IgD-negative memory B cell (primary cell): Measurements from ENCODE around the gene IRX4. TPM values are rescaled to one million over a fixed set of nuclear protein-coding genes. Genes with fewer than 3 reads are reported as not detected.
A peak's percentile ranks its signal among the peaks of the same experiment; 100 is the strongest.

Experiments
- H3K27ac Mint-ChIP-seq, 3 donors: one replicate each; pipeline ENCODE4 v1.8.0; 2020 to 2022; ENCODE audit warnings: mild to moderate bottlenecking in 3 of 3, mixed read lengths in 3 of 3, moderate library complexity in 1 of 3
- H3K27me3 Mint-ChIP-seq: one replicate; pipeline ENCODE4 v1.8.0; 2021; ENCODE audit warnings: mixed read lengths
- H3K36me3 Mint-ChIP-seq: one replicate; pipeline ENCODE4 v1.8.0; 2020; ENCODE audit warnings: mild to moderate bottlenecking, mixed read lengths
- H3K4me1 Mint-ChIP-seq, 3 donors: one replicate each; pipeline ENCODE4 v1.8.0; 2020 to 2022; ENCODE audit warnings: mixed read lengths in 3 of 3, mild to moderate bottlenecking in 1 of 3
- H3K4me3 Mint-ChIP-seq, 4 donors: one replicate each; pipeline ENCODE4 v1.8.0; 2020 to 2022; ENCODE audit warnings: mild to moderate bottlenecking in 4 of 4, mixed read lengths in 4 of 4, moderate library complexity in 3 of 4
- H3K9me3 Mint-ChIP-seq, 3 donors: one replicate each; pipeline ENCODE4 v1.8.0; 2020 to 2021; ENCODE audit warnings: mixed read lengths in 3 of 3, mild to moderate bottlenecking in 1 of 3
- polyA plus RNA-seq: library from polyadenylated mRNA; unstranded; fragments of 300-500 nt; fragmentation: Illumina TruSeq; gene quantifications from one replicate; pipeline ENCODE4 v1.2.3, GENCODE V29; 2021

Gene IRX4
- not detected for polyA plus RNA-seq

DNA sequence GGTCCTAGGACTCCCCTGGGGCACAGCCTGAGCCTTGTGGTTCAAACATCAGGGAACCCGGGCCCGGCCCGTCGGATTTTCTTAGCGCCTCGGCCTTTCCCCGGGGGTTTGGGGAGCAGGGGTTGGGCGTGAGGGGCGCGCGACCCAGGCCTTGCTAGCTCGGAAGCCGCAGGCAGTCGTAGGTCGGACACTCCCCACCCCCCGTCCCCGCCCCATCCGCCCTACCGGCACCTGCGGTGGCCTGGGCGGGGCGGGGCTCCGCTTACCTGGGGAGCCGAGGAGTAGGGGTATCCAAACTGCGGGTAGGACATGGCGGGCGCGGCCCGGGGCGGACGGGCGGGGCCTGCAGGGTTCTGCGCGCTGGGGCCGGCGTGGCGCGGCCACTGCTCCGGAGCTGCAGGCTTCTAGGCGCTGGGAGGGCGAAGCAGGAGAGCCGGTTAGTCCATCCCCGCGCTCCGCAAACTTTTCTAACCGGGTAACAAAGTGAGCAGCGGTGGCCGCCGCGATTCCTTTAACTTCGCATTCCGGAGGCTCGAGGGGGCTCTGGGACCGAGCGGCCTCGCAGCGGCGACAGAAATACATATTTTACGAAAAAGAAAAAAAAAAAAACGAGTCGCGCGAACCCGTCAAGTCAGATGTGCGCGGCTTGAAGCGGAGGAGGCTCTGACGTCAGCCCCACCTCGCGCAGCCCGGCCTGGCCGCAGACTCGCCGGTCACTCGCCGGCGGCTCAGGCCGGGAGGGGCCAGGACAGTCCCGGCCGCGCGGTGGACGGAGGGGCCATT, at the start of gene IRX4:
Gene IRX4 (minus strand): TSS at position 589 of the 783 bp plus-strand sequence. CDS start 278 bp downstream, at position 311.
- peaks cover 0 to 7% (median 0%) of the 10 kb centered on the region in 3 donors for H3K9me3 Mint-ChIP-seq
- H3K4me3 Mint-ChIP-seq: peak within 1 kb of the TSS in 1 of 4 donors; percentile 27
- H3K36me3 Mint-ChIP-seq: no peaks in the 10 kb centered on the region
- H3K27ac Mint-ChIP-seq: peak within 1 kb of the TSS in 1 of 3 donors; percentile 31
- peaks cover 38% of the 10 kb centered on the region for H3K27me3 Mint-ChIP-seq
- H3K4me1 Mint-ChIP-seq: peaks cover 5% of the 10 kb centered on the region in 3 donors

DNA sequence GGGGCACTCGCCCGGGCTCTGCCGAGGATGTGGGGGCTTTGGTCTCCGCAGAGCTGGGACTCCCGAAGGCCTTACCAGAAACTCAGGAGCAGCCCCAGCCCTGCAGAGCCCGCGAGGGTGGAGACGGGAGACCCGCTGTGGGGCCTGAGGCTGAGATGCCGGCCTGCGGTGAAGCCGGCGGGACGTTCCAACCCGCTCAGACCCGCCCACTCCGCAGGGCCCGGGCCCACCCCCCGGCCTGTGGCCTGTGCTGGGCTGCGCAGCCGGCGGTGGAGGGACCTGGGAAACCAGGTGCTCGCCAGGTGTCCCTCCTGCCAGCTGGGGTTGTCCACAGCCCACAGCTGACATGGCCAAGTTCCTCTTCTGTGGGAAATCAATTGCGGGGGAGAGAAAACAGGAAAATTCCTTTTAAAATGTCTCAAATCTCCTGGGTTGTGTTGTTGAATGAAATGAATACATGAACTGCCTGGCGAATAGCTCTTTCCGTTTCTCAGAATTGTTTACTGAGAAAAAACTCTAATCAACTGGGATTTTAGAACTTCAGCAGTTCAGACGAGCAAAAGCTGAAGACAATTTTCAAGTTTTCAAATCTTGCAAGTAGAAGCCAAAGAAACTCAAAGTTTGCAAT, 49.0 kb upstream of the IRX4 start:
- Mint-ChIP-seq H3K36me3 (no peaks in the 10 kb centered on the region), H3K4me3 (no peak overlapping the region), H3K27ac (no peak overlapping the region), H3K9me3 (peaks cover 0 to 1% (median 0%) of the 10 kb centered on the region in 3 donors), H3K27me3 (peaks cover 17% of the 10 kb centered on the region), H3K4me1 (no peaks in the 10 kb centered on the region)

DNA sequence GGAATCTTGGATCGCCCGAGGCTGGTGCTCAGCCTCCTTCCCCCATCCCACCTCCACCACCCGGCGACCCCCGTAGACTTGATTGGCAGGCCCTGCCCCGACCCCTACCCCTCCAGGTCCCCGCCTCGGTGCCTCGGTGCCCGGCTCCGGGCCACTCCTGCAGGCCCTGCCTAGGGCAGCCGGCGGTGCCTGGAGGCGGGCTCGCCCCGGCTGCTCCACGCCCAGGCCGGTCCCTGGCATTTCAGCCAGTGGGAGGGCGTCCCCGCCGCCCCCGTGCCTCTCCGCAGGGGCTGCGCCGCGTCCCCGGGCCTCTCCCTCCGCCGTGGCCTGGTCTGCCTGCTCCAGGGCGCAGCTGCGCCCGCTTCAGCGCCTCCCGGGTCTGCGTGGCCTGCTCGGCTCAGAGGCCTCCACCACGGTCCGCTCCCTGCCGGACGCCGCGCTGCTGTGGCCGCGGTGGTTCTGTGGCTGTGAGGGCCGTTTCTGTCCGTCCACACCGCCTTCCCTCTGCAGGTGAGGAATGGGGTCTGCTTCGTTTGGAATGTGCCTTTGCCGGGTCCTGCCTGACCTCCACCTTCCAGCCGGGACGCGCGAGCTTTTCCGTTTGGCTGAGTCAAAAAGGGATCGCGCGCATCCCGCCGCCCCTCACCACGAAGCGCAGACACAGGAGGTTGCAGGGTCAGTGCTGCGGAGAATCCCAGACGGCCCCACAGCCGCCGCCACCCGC, 48.3 kb upstream of the IRX4 start:
- Mint-ChIP-seq H3K27me3 (peaks cover 13% of the 10 kb centered on the region), H3K27ac (no peak overlapping the region), H3K4me1 (no peaks in the 10 kb centered on the region), H3K36me3 (no peaks in the 10 kb centered on the region), H3K4me3 (no peak overlapping the region), H3K9me3 (peaks cover 0 to 1% (median 0%) of the 10 kb centered on the region in 3 donors)

DNA sequence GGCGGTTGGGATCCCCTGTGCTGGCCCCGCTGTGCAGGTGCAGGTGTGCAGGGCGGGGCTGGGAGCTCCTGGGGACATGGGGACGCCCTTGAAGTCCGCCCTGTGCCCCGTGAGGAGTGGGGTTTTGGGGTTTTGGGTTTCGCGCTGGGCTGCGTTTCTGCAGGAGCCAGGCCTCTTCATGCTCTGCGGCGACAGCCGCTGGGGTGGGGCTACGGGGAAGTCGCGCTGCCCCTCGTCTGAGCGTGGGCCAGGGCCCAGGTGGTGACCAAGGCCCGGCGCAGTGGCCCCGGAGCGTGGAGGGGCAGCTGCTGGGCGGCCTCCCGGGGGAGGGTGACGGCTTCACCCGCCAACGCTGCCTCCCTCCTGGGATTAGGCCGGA, 47.8 kb upstream of the IRX4 start:
- H3K9me3 Mint-ChIP-seq: peaks cover 0 to 1% (median 0%) of the 10 kb centered on the region in 3 donors
- peaks cover 13% of the 10 kb centered on the region for H3K27me3 Mint-ChIP-seq

DNA sequence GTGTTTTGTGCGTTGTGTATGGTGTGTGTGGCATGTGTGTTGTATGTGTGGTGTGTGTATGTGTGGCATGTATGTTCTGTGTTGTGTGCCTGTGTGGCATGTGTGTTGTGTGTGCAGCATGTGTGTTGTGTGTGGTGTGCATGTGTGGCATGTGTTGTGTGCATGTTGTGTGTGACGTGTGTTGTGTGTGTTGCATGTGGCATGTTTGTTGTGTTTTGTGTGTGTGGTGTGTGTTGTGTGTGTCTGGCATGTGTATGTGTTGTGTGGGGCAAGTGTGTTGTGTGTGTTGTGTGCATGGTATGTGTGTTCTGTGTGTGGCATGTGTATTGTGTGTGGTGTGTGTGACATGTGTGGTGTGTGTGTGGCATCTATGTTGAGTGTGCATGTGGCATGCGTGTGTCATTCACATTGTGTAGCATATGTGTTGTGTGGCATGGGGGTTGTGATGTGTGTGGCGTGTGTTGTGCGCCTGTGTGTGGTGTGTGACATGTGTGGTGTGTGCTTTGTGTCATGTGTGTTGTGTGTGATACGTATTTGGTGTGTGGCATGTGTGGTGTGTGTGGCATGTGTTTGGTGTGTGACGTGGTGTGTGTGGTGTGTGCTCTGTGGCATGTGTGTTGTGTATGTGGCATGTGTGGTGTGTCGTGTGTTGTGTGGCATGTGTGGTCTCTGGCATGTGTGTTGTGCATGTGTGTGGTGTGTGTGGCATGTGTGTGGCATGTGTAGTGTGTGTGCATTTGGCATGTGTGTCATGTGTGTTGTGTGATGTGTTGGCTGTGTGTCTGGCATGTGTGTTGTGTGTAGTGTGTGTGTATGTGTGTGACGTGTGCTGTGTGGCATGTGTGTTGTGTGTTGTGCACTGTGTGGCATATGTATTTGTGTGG, 46.6 kb upstream of the IRX4 start:
- Mint-ChIP-seq H3K36me3 (no peaks in the 10 kb centered on the region), H3K4me3 (no peak overlapping the region), H3K27ac (no peak overlapping the region), H3K4me1 (no peaks in the 10 kb centered on the region), H3K27me3 (peaks cover 13% of the 10 kb centered on the region), H3K9me3 (peaks cover 0 to 1% (median 0%) of the 10 kb centered on the region in 3 donors)

More for the DNA sequence above, 47.8 kb upstream of the IRX4 start:
- no peaks in the 10 kb centered on the region for H3K36me3 Mint-ChIP-seq
- no peak overlapping the region for H3K4me3 Mint-ChIP-seq
- no peaks in the 10 kb centered on the region for H3K4me1 Mint-ChIP-seq
- no peak overlapping the region for H3K27ac Mint-ChIP-seq

DNA sequence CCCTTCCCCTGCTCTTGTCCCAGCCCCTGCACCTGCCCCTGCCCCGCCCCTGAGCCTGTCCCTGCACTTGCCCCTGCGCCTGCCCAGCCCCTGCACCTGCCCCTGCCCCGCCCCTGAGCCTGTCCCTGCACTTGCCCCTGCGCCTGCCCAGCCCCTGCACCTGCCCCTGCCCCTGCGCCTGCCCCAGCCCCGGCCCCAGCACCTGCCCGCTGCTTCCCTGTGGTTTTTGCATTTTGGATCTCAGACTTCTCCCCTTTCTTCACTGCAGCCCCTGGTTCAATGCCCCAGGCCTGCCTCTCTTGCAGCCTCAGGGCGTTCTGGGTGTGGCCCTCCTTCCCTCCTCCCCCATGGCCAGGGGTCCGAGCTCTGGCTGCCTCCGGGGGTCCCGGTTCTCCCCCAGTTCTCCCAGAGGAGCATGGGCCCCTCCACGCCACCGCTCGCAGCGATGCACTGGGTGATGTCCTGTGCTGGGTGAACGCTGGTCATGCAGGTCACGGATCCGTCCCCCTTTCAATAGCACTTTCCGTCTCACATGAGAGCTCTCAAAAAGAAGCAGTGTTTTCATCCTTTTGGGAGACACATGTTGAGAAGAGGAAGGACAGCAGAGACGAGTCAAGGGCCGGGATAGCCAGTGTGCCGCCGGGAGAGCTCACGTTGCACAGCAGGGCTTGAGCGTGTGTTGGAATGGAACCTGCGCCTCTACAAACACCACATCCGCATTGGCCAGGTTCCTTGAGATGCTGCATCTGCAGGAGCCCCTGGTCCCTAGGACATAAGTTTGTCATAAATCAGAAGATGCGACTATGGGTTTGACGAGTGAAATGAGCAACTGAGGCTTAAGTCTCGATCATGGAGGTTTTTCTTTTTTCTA, 44.0 kb upstream of the IRX4 start:
- Mint-ChIP-seq H3K9me3 (no peaks in the 10 kb centered on the region), H3K4me1 (no peaks in the 10 kb centered on the region), H3K27me3 (peaks cover 6% of the 10 kb centered on the region), H3K27ac (no peak overlapping the region), H3K4me3 (no peak overlapping the region), H3K36me3 (no peaks in the 10 kb centered on the region)

DNA sequence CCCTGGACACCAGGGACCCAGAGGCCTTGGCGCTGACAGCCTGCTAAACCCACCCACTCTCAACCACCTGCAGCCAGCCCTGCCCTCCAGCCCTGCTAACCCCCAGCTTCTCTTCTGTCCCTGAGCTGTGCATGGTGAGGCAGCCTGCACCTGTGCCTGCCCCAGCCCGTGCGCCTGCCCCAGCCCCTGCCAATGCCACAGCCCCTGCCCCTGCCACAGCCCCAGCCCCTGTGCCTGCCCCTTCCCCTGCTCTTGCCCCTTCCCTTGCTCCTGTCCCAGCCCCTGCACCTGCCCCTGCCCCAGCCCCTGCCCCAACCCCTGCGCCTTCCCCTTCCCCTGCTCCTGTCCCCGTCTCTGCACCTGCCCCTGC, 43.3 kb upstream of the IRX4 start:
- H3K9me3 Mint-ChIP-seq: no peaks in the 10 kb centered on the region
- H3K27me3 Mint-ChIP-seq: peaks cover 3% of the 10 kb centered on the region
- H3K27ac Mint-ChIP-seq: no peak overlapping the region
- no peak overlapping the region for H3K4me3 Mint-ChIP-seq
- no peaks in the 10 kb centered on the region for H3K36me3 Mint-ChIP-seq
- no peaks in the 10 kb centered on the region for H3K4me1 Mint-ChIP-seq

DNA sequence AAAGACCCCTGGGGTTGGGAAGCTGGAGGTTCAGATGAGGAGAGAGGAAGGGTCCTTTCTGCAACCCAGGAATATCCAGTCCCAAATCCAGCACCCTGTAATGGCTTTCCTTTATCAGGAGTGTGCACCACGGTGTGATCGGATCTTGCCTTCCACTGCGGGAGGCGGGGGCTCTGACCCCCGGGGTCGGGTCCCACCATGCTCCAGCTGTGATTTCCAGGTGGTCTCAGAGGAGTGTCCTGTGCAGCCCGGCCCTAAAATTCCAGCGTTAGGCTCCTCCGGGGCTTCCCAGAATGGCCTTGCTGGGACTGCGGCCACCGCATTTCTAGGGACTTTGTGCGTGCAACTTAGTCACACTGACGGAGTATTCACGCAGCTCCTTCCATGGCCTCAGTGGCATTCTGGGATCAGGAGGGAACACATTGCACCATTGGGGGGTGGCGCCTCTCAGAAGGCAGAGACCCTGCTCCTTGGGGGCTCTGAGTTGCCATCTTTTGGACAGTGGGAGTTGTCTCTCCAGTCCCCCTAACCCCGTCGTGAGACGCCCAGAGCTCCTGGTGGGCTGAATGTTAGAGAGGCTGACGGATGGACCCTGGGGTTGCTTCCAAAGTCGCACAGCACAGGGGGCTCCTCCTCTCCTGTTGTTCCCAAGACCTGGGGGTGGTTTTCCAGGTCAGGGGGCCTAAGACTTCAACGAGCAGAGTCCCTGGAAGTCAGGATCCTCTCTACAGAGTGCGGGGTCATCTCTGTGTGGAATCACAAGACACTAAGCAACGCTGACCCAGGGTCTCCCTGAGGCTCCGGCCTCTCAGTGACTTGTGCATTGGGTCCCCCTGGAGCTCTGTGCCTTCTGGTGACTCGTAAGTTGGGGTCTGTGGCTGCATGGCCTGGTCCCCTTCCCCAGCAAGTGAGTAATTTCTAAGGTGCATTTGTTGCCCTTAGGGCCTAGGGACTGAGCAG, 42.7 kb upstream of the IRX4 start:
- H3K9me3 Mint-ChIP-seq: peaks cover 0 to 2% (median 0%) of the 10 kb centered on the region in 3 donors
- H3K27ac Mint-ChIP-seq: no peak overlapping the region
- H3K4me1 Mint-ChIP-seq: no peaks in the 10 kb centered on the region
- H3K4me3 Mint-ChIP-seq: no peak overlapping the region
- H3K36me3 Mint-ChIP-seq: no peaks in the 10 kb centered on the region
- H3K27me3 Mint-ChIP-seq: peaks cover 3% of the 10 kb centered on the region

DNA sequence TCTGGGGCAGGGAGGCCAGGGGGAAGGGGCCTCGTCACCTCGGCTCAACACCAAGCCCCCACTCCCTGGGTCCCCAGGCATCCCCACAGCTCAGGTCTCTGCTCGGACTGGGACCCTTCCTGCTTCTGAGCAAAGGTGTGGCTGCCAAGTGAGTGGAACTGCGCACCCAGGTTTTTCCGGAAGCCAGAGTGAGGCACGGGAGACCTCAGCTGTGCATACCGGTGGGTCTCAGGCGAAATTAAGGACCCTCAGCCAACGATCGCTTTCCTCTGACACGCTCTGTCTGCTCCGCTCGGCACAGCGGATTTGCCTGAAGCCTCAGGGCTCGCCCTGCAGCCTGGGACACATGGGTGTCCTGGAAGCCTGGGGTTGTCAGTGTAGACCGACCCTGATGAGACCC, 41.0 kb upstream of the IRX4 start:
- Mint-ChIP-seq H3K4me3 (no peak overlapping the region), H3K4me1 (no peaks in the 10 kb centered on the region), H3K9me3 (peaks cover 0 to 4% (median 0%) of the 10 kb centered on the region in 3 donors), H3K27me3 (peaks cover 4% of the 10 kb centered on the region), H3K36me3 (no peaks in the 10 kb centered on the region), H3K27ac (no peak overlapping the region)

DNA sequence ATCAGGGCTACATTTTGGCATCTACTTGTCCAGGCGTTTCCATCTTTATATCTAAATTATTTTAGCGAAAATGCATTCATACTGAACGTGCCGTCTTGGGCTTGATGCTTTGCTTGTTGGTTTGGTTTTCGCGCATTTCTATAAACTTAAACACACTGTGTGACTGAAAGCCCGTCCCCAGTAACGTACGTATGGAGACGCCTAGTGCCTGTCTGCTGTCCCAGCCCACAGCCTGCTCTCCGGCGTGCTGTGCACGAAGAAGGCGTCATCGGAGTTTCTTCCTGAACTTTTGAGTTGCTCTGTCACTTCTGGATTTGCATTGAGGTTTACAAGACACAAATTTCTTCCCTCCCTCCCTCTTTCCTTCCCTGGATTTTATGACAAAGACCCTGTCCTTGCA, 40.6 kb upstream of the IRX4 start:
- no peaks in the 10 kb centered on the region for H3K36me3 Mint-ChIP-seq
- H3K4me1 Mint-ChIP-seq: no peaks in the 10 kb centered on the region
- peaks cover 0 to 4% (median 0%) of the 10 kb centered on the region in 3 donors for H3K9me3 Mint-ChIP-seq
- no peak overlapping the region for H3K4me3 Mint-ChIP-seq
- H3K27ac Mint-ChIP-seq: no peak overlapping the region
- peaks cover 4% of the 10 kb centered on the region for H3K27me3 Mint-ChIP-seq

DNA sequence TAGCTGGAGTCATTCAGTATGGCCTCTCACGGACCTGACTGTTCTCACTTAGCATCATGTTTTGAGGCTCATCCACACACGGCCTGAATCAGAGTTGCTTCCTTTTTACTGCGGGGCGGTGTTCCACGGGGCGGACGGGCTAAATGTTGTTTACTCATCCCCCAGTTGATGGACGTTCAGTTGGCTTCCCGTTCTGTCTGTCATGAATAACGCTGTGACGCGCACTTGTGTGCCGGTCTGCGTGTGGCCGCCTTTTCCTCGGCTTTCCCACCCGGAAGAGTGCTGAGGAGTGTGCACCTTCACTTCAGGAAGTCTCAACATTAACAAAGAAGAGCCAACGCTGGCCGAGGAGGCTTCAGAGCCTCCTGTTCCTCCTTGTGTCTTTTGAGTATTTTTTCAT, 39.0 kb upstream of the IRX4 start:
- H3K9me3 Mint-ChIP-seq: peaks cover 0 to 4% (median 0%) of the 10 kb centered on the region in 3 donors
- peaks cover 6% of the 10 kb centered on the region for H3K27me3 Mint-ChIP-seq
- H3K4me3 Mint-ChIP-seq: no peak overlapping the region
- no peak overlapping the region for H3K27ac Mint-ChIP-seq
- no peaks in the 10 kb centered on the region for H3K36me3 Mint-ChIP-seq
- H3K4me1 Mint-ChIP-seq: no peaks in the 10 kb centered on the region

DNA sequence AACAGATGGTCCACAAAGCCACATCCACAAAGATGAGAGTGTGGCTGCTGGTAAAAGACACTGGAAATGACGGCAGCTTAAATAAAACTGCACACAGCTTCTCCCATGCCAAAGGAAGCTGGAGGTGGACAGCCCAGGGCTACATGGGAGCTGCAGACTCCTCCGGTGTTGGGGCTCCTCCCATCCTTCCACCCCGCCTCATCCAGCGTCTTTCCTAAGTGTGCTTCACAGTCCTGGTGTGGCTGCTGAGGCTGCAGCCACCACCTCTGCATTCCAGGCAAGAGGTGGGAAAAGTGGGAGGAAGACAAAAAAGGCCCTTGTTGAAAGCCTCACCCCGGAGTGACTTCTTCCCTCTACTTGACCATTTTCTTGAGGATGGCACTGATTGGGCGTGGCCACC, 37.0 kb upstream of the IRX4 start:
- no peak overlapping the region for H3K4me3 Mint-ChIP-seq
- peaks cover 0 to 4% (median 0%) of the 10 kb centered on the region in 3 donors for H3K9me3 Mint-ChIP-seq
- no peak overlapping the region for H3K27ac Mint-ChIP-seq
- no peaks in the 10 kb centered on the region for H3K4me1 Mint-ChIP-seq
- H3K27me3 Mint-ChIP-seq: peaks cover 6% of the 10 kb centered on the region
- H3K36me3 Mint-ChIP-seq: no peaks in the 10 kb centered on the region

DNA sequence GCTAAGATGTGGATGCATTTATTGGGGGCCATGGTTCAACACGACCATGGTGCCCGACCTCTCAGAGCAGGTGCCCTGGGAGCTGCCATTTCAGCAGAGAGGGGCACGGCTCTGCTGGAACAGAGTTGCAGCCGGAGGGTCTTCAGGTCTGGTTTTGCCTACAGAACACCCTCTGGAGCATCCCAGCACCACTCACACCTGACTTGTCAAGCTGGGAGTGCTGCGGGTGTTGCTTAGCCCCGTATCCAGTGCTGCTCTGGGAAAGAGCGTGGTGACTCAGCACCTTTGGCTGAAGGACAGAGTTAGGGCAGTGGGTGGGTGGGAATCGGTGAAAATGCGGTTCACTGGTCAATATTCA, 36.5 kb upstream of the IRX4 start:
- H3K27me3 Mint-ChIP-seq: peaks cover 6% of the 10 kb centered on the region
- H3K27ac Mint-ChIP-seq: no peak overlapping the region
- no peak overlapping the region for H3K4me3 Mint-ChIP-seq
- peaks cover 0 to 4% (median 0%) of the 10 kb centered on the region in 3 donors for H3K9me3 Mint-ChIP-seq
- no peaks in the 10 kb centered on the region for H3K4me1 Mint-ChIP-seq
- no peaks in the 10 kb centered on the region for H3K36me3 Mint-ChIP-seq
